Measurements from ENCODE around the gene SLC1A3. TPM values are rescaled to one million over a fixed set of nuclear protein-coding genes. Genes with fewer than 3 reads are reported as not detected.
A peak's percentile ranks its signal among the peaks of the same experiment; 100 is the strongest.

Gene SLC1A3
- total RNA-seq, 2 donors from 2014 or later = 1.2 TPM; not detected in 1

DNA sequence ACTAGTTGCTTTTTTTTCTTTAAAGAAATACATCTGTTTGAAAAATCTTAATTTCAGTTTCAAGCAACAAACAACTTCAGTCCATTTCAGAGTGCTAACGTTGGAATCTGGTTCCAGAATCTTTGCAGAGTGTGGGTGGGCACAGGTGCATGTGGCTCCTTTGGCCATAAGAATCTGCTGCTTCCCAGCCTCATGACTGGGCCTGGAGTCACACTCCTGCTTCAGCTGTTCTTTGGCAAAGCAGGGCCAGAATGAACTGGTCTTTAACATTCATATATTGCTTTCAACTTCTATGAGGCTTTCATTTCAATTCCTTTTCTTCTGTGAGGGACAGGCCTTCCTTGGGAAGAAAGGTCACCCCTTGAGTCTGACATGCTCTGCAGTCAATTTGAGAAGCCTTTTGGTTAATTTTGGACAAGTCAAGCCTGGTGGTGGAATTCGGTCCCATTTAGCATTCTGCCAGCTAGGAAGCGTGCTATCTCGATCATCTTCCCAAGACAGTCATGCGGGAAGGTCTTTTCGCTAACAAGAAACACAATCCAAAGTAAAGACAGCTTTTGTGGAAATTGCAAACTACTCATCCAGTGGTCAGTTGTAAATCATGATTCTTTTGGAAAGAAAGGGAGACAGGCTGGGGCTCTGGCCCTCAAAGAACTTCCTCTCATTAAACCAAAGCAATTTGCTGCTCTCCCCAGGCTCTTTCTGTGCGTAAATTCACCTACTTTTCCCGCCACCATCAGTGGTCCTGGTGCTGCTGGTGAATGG lies 55.2 kb downstream of the SLC1A3 start:
- ATAC-seq (no peak), DNase-seq (ENCODE audit: low spot score) (no peak)
- Mint-ChIP-seq H3K36me3 (no peaks in the 10 kb centered on the region), H3K27me3 (peaks cover 5 to 15% of the 10 kb centered on the region in 2 donors), H3K4me1 (ENCODE audit: low read depth in 2 of 2) (no peaks in the 10 kb centered on the region), H3K9me3 (no peaks in the 10 kb centered on the region), H3K4me3 (no peak overlapping the region), H3K27ac (no peak overlapping the region)

DNA sequence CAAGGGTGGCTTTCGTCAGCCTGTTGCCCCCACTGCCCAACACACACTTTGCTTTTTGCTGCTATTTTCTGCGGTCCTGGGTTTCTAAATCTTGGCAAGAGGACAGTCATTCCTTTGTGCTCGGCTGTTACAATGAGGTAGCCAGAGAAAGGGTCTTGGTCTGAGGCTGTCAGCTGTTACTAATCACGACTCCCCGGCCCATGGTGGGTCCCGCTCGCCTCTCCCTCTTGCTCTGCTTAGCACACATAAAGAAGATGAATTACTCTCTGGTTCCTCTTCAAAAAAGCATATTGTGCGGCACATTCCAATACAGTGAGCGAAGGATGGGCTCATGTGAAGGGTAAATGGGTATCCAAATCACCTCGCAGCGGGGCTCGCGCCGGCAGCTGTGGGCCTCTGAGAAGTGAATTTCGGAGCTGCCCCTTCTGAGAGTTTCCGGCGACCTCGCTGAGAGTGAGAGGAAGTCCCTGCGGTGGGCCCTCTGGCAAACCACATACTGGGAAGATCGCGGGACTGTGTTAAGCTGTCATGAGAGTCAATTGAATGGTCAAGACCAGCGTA lies 56.0 kb downstream of the SLC1A3 start:
- no peak overlapping the region for H3K27ac Mint-ChIP-seq
- ATAC-seq (no peak), DNase-seq (ENCODE audit: low spot score) (no peak)
- H3K4me1 Mint-ChIP-seq (ENCODE audit: low read depth in 2 of 2) = no peaks in the 10 kb centered on the region
- H3K9me3 Mint-ChIP-seq = no peaks in the 10 kb centered on the region
- no peak overlapping the region for H3K4me3 Mint-ChIP-seq
- peaks cover 5 to 10% of the 10 kb centered on the region in 2 donors for H3K27me3 Mint-ChIP-seq
- H3K36me3 Mint-ChIP-seq = no peaks in the 10 kb centered on the region

DNA sequence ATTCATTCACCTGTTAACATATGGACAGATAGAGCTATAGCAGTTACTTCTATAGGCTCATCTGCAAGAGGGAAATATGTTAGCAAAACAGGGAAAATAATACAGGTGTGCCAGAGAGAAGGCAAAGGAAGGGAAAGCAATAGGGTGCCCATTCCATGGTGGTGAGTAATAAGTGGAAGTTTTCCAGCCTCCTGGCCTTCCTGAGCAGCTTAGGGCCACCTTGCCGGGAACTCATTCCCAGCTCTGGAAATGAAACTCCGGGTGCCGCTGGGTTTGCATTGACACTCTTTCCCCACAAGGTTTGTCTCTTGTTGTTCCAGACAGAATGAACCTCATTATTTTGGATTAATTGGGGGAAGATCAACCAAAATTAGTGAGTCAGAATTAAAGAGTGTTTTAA lies 58.4 kb downstream of the SLC1A3 start:
- no peaks in the 10 kb centered on the region for H3K9me3 Mint-ChIP-seq
- H3K4me1 Mint-ChIP-seq (ENCODE audit: low read depth in 2 of 2) = no peaks in the 10 kb centered on the region
- DNase-seq (ENCODE audit: low spot score) (no peak), ATAC-seq (no peak)
- no peak overlapping the region for H3K4me3 Mint-ChIP-seq
- no peaks in the 10 kb centered on the region for H3K27me3 Mint-ChIP-seq
- no peaks in the 10 kb centered on the region for H3K36me3 Mint-ChIP-seq
- no peak overlapping the region for H3K27ac Mint-ChIP-seq

DNA sequence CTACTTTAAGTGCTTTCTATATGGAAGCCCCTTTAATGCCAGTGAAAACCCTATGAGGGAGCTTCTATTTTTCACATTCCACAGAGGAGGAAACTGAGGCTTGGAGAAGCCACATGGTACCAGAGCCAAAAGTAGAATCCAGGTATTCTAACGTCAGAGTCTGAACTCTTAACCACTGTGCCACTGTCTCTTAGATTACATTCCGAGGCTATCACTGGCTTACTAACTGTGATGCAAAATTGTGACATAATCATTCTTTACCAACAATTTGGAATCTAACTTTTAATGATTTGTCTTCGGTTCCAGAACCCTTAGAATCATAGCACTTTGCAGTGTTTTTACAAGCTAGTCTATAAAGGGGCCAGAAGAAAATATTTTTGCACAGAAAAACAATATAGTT lies 59.2 kb downstream of the SLC1A3 start:
- Mint-ChIP-seq H3K27ac (no peak overlapping the region), H3K4me1 (ENCODE audit: low read depth in 2 of 2) (no peaks in the 10 kb centered on the region), H3K36me3 (no peaks in the 10 kb centered on the region), H3K9me3 (no peaks in the 10 kb centered on the region), H3K27me3 (peaks cover 0 to 3% of the 10 kb centered on the region in 2 donors), H3K4me3 (no peak overlapping the region)
- no peak for ATAC-seq
- DNase-seq (ENCODE audit: low spot score) = no peak

DNA sequence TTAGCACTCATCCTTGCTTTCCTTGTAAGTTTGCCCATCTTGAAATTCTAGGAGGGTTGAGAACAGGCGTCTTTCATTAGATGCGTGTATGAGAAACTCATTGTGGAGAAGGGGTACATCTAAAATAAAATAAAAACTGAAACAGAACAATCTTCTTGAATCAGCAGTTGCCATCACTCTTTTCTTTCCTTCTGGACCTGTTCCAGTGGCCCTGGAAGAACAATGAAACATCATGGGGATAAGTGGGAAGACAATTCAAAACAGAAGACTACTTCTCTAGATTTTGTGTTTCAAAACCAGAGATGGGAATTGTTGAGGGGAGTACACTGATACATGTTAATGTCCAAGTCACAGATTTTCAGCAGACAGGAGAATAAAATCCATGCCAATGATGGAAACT lies 59.9 kb downstream of the SLC1A3 start:
- ATAC-seq (no peak), DNase-seq (ENCODE audit: low spot score) (no peak)
- Mint-ChIP-seq H3K36me3 (no peaks in the 10 kb centered on the region), H3K4me1 (ENCODE audit: low read depth in 2 of 2) (no peaks in the 10 kb centered on the region), H3K27me3 (peaks cover 0 to 3% of the 10 kb centered on the region in 2 donors), H3K9me3 (no peaks in the 10 kb centered on the region), H3K4me3 (no peak overlapping the region), H3K27ac (no peak overlapping the region)

DNA sequence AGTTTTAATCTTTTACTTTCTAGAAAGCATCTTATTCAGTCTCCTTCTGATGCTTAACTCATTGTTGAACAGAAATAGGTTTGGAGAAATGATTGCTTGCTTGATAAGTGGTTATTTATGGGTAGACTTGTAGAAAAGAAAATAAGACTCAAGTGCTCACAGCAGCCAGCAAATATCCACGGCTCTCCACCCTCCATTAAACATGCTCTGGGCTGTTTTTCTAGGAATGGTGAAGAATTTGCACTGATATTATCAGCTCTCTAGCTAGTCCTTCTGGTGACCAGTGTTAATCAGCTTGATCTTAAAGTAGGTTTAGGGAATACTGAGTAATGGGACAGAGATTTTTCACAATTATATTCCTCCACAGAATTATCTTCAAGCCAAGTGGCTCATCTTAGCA lies 60.6 kb downstream of the SLC1A3 start:
- Mint-ChIP-seq H3K27ac (no peak overlapping the region), H3K9me3 (no peaks in the 10 kb centered on the region), H3K4me3 (no peak overlapping the region), H3K4me1 (ENCODE audit: low read depth in 2 of 2) (no peaks in the 10 kb centered on the region), H3K36me3 (no peaks in the 10 kb centered on the region), H3K27me3 (peaks cover 0 to 3% of the 10 kb centered on the region in 2 donors)
- ATAC-seq = no peak
- DNase-seq (ENCODE audit: low spot score) = no peak

DNA sequence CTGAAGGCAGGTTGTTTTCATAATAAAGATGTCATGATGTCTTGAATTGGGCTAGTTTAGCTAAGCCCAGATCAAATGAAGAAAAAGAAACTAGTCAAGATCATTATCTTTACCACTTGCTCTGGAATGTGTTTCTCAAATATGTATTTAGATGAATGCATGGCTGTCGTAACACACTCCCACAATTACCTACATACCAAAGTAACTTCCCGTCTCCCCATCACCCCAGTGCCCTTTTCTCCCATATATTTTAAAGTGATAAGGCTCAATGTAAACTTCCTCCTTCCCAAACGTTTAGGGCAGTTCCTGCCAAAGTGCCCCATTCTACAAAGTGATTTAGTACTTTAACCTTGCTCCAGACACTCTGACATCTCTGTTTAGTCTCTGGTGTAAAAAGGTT lies 61.4 kb downstream of the SLC1A3 start:
- H3K36me3 Mint-ChIP-seq = no peaks in the 10 kb centered on the region
- H3K4me3 Mint-ChIP-seq = no peak overlapping the region
- no peaks in the 10 kb centered on the region for H3K4me1 Mint-ChIP-seq (ENCODE audit: low read depth in 2 of 2)
- no peak for ATAC-seq
- no peak for DNase-seq (ENCODE audit: low spot score)
- H3K27me3 Mint-ChIP-seq = peaks cover 0 to 3% of the 10 kb centered on the region in 2 donors
- H3K9me3 Mint-ChIP-seq = no peaks in the 10 kb centered on the region
- H3K27ac Mint-ChIP-seq = no peak overlapping the region

DNA sequence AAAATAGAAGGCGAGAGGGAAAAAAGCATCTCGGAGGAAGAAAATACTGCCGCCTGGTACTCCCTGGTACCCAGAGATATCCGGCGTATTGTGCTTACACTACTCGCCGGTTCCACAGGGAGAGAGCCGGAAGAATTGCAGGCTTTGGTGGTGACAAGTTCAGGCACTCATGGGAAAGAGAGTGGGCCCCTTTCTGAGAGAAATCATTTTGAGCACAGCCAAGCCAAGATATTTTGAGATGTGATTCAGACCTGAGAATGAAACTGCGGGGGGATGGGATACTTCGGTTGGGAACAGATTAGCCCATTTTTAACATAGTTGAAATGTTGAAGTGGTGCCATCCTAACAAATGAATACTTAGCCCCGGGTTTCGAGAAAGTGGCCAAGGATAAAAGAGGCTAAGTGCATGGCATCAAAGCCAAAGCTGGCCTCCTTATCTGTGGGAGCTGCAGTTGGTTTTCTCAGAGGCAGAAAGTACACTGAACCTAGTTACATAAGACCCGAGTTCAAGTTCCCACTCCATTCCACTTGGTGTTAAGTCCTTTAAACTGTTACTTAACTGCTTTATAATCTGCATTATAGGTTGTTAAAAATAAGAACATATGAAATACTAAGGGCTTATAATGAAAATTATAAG lies 62.7 kb downstream of the SLC1A3 start:
- Mint-ChIP-seq H3K9me3 (no peaks in the 10 kb centered on the region), H3K4me3 (no peak overlapping the region), H3K27me3 (peaks cover 0 to 3% of the 10 kb centered on the region in 2 donors), H3K27ac (no peak overlapping the region), H3K4me1 (ENCODE audit: low read depth in 2 of 2) (no peaks in the 10 kb centered on the region), H3K36me3 (no peaks in the 10 kb centered on the region)
- ATAC-seq (no peak), DNase-seq (ENCODE audit: low spot score) (no peak)

DNA sequence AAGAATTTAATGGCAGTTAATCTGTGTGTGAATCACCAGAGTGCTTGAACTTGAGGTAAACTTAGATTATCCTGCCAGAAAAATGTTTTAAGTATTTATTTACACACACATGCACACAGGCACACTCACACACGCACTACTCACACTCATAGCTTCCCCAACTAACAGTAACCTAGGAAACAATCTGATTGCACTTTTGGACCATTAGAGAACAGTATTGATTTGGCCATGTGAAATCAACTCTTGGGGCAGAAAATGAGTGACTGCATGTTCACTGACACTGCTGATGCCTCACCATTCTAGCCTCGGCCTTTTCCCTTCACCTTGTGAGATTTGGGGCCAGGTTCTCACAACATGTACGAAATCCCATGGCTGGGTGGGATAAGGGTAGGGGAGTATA lies 64.1 kb downstream of the SLC1A3 start:
- ATAC-seq (no peak), DNase-seq (ENCODE audit: low spot score) (no peak)
- no peak overlapping the region for H3K4me3 Mint-ChIP-seq
- no peaks in the 10 kb centered on the region for H3K36me3 Mint-ChIP-seq
- H3K4me1 Mint-ChIP-seq (ENCODE audit: low read depth in 2 of 2) = no peaks in the 10 kb centered on the region
- H3K9me3 Mint-ChIP-seq = no peaks in the 10 kb centered on the region
- H3K27me3 Mint-ChIP-seq = peaks cover 3 to 4% of the 10 kb centered on the region in 2 donors
- no peak overlapping the region for H3K27ac Mint-ChIP-seq

DNA sequence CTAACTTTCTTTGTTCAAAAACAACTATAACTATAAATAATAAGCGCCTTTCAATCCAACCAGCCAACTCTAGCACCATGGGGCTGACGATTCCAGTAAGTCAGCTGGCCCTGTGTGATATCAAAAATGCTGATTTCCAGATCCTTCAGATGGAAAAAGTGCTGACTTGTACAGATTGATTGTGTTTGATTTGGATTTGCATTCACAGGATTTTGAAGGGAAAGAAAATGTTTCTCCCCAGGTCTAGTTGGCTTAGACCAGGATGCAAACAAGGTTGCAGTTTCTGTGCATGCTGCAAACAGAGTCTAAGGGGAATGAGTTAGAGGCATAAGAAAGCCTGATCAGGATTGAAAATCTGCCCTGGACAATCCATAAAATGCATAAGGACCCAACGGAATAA lies 68.9 kb downstream of the SLC1A3 start:
- DNase-seq (ENCODE audit: low spot score) (no peak), ATAC-seq (no peak)
- Mint-ChIP-seq H3K27me3 (peaks cover 4 to 8% of the 10 kb centered on the region in 2 donors), H3K4me1 (ENCODE audit: low read depth in 2 of 2) (no peaks in the 10 kb centered on the region), H3K9me3 (no peaks in the 10 kb centered on the region), H3K36me3 (no peaks in the 10 kb centered on the region), H3K4me3 (no peak overlapping the region), H3K27ac (no peak overlapping the region)

DNA sequence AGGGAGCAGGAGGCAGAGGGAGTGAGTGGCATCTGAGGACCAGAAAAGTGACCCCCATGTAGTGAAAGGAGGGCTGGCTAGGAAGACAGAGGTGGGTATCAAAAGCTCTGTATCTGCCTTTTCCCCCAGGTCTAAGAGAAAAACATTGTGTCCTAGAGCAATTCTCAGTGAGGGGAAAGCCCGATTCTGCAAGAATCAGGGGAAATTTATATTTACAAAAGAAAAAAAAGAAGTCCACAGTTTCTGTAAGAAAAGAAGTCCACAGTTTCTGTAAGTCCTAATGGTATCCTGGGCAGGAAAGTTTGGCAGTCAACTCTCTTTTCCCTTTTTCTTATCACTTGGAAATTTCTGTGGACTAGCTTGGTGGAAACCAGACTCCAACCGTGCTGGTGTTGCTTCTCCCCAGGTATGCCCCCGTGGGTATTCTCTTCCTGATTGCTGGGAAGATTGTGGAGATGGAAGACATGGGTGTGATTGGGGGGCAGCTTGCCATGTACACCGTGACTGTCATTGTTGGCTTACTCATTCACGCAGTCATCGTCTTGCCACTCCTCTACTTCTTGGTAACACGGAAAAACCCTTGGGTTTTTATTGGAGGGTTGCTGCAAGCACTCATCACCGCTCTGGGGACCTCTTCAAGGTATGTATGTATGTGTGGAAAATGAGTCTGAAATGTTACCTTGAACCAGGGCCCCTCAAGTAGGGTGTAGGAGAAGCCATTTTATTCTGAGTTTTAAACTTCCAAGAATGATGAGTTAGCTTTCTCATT lies 73.0 kb downstream of the SLC1A3 start:
- no peak overlapping the region for H3K4me3 Mint-ChIP-seq
- H3K4me1 Mint-ChIP-seq (ENCODE audit: low read depth in 2 of 2) = no peaks in the 10 kb centered on the region

DNA sequence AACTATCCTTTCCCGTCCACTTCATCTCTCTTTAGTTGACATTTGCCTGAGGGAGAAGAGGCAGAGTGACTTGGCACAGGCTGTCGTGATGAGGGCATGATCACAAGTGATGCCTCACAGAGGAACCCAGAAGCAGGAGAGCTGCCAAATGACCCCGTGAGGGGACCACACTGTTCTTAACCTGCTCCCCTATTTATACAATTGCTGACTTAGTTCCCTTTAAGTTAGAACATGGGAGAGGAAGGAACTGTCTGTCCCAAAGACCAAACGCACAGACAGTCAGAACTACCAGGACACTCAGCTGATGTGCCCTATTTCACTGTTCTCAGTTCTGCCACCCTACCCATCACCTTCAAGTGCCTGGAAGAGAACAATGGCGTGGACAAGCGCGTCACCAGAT lies 73.7 kb downstream of the SLC1A3 start:
- H3K4me3 Mint-ChIP-seq = no peak overlapping the region

More for the DNA sequence above, 73.0 kb downstream of the SLC1A3 start:
- peaks cover 4 to 8% of the 10 kb centered on the region in 2 donors for H3K27me3 Mint-ChIP-seq
- ATAC-seq = no peak
- no peaks in the 10 kb centered on the region for H3K36me3 Mint-ChIP-seq
- no peak overlapping the region for H3K27ac Mint-ChIP-seq
- H3K9me3 Mint-ChIP-seq = no peaks in the 10 kb centered on the region
- no peak for DNase-seq (ENCODE audit: low spot score)

DNA sequence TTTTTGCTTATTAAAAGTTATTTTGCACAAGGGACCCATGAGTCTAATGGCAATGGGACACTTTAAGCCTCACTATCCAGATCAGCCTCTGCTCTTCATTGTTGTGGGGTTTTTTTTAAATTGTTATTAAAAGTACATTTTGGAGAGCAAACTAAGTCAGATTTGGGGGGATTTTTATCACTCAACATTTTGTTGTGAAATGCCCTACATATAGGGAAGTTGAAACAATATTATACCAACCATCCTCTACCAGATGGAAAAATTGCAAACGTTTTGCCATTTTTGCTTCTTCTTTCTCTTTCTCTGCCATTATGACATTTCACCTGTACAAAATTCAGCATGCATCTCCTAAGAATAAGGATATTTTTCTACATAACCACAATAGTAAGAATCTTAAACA lies 75.3 kb downstream of the SLC1A3 start:
- Mint-ChIP-seq H3K4me1 (ENCODE audit: low read depth in 2 of 2) (no peaks in the 10 kb centered on the region), H3K4me3 (no peak overlapping the region), H3K27ac (no peak overlapping the region), H3K36me3 (no peaks in the 10 kb centered on the region), H3K9me3 (no peaks in the 10 kb centered on the region), H3K27me3 (peaks cover 0 to 4% of the 10 kb centered on the region in 2 donors)
- ATAC-seq (no peak), DNase-seq (ENCODE audit: low spot score) (no peak)

More for the DNA sequence above, 73.7 kb downstream of the SLC1A3 start:
- DNase-seq (ENCODE audit: low spot score) (no peak), ATAC-seq (peak in 1 of 2 donors; percentile 43)
- Mint-ChIP-seq H3K27me3 (peaks cover 4 to 8% of the 10 kb centered on the region in 2 donors), H3K27ac (no peak overlapping the region), H3K9me3 (no peaks in the 10 kb centered on the region), H3K36me3 (no peaks in the 10 kb centered on the region), H3K4me1 (ENCODE audit: low read depth in 2 of 2) (no peaks in the 10 kb centered on the region)

DNA sequence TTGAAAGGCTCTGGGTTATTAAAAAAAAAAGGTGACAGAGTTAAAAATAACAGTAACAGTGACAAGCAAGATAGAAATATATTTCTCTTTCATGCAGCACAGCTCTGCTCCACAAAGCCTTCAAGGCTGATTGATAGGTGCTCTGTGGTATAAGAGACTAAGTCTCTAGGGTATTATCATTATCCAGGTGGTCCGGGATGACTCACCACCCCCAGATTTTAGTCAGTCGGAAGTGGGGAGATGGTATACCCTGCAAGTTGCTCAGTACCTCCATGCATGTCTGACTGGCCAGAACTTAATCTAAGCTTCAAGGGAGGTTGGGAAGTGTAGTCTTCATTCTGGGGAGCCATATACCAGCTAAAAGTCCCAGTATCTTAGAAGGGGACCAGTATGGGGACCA lies 76.1 kb downstream of the SLC1A3 start:
- no peaks in the 10 kb centered on the region for H3K36me3 Mint-ChIP-seq
- no peak overlapping the region for H3K27ac Mint-ChIP-seq
- no peaks in the 10 kb centered on the region for H3K4me1 Mint-ChIP-seq (ENCODE audit: low read depth in 2 of 2)
- peaks cover 0 to 4% of the 10 kb centered on the region in 2 donors for H3K27me3 Mint-ChIP-seq
- no peaks in the 10 kb centered on the region for H3K9me3 Mint-ChIP-seq
- DNase-seq (ENCODE audit: low spot score) (no peak), ATAC-seq (no peak)
- no peak overlapping the region for H3K4me3 Mint-ChIP-seq
